HFFc6 (cell line): ENCODE data around the gene DHRSX. TPM values are rescaled to one million over a fixed set of nuclear protein-coding genes. Genes with fewer than 3 reads are reported as not detected.

Source experiments
- DNase-seq: peaks from one replicate; pipeline ENCODE4 v3.0.0-alpha.2; 2018
- H3K27ac Mint-ChIP-seq: 2 replicates; pipeline ENCODE4 v1.8.0; 2020; ENCODE audit warnings: mild to moderate bottlenecking, mixed read lengths
- H3K27me3 Mint-ChIP-seq: 2 replicates; pipeline ENCODE4 v1.8.0; 2021; ENCODE audit warnings: mild to moderate bottlenecking, moderate library complexity, mixed read lengths; ENCODE audit not compliant: insufficient read depth
- H3K36me3 Mint-ChIP-seq: 2 replicates; pipeline ENCODE4 v1.8.0; 2021; ENCODE audit warnings: low read depth, mixed read lengths
- H3K4me1 Mint-ChIP-seq: 2 replicates; pipeline ENCODE4 v1.8.0; 2020; ENCODE audit warnings: low read depth, mixed read lengths
- H3K4me3 Mint-ChIP-seq: 2 replicates; pipeline ENCODE4 v1.8.0; 2020; ENCODE audit warnings: mild to moderate bottlenecking, moderate library complexity, mixed read lengths
- H3K9me3 Mint-ChIP-seq: 2 replicates; pipeline ENCODE4 v1.8.0; 2020; ENCODE audit warnings: mild to moderate bottlenecking, mixed read lengths
- CTCF ChIP-seq: fragments of 200-600 bp; sonication (generic); IDR thresholded peaks from 2 replicates; pipeline ENCODE4 v1.5.0; 2021; ENCODE audit warnings: antibody characterized with exemption, mild to moderate bottlenecking
- total RNA-seq, 6 experiments: library from RNA; stranded (reverse); fragmentation: NEBNext Ultra II Directional; extraction: Animal tissue kit (Norgen Biotek cat#: 25700); gene quantifications; 2 replicates in 1 of 6; 3 replicates in 5 of 6; pipeline ENCODE4 v1.2.3, GENCODE V29; 2021

Gene DHRSX
- total RNA-seq, 6 experiments from 2014 or later: 19.6 to 27.1 (median 22.9) TPM

- H3K36me3 Mint-ChIP-seq: peaks cover 12% of the 10 kb centered on the region; the same call in 1 of the 2 replicates
- no peak overlapping the region for H3K27ac Mint-ChIP-seq
- H3K4me3 Mint-ChIP-seq: no peak overlapping the region
- H3K9me3 Mint-ChIP-seq: peaks cover 17% of the 10 kb centered on the region; the same call in 1 of the 2 replicates
- no peaks in the 10 kb centered on the region; the same call in 1 of the 2 replicates for H3K27me3 Mint-ChIP-seq
- H3K4me1 Mint-ChIP-seq: no peaks in the 10 kb centered on the region
- DNase-seq: no peak
- TF ChIP-seq CTCF: no peak
Measured at GRCh38 chrX:2299871-2300270, 200.9 kb downstream of the DHRSX start.

GRCh38 chrX:2286731-2287130 is 214.0 kb downstream of the DHRSX start:
- no peaks in the 10 kb centered on the region; the same call in 1 of the 2 replicates for H3K27me3 Mint-ChIP-seq
- H3K4me3 Mint-ChIP-seq: no peak overlapping the region
- H3K36me3 Mint-ChIP-seq: peaks cover 36% of the 10 kb centered on the region
- TF ChIP-seq CTCF: no peak
- H3K27ac Mint-ChIP-seq: no peak overlapping the region
- H3K4me1 Mint-ChIP-seq: no peaks in the 10 kb centered on the region
- H3K9me3 Mint-ChIP-seq: peaks cover 7% of the 10 kb centered on the region; the same call in 1 of the 2 replicates
- DNase-seq: no peak

- no peak for DNase-seq
- no peak for TF ChIP-seq CTCF
- Mint-ChIP-seq H3K4me3 (no peak overlapping the region), H3K27me3 (no peaks in the 10 kb centered on the region; the same call in 1 of the 2 replicates), H3K36me3 (peaks cover 36% of the 10 kb centered on the region), H3K4me1 (no peaks in the 10 kb centered on the region), H3K9me3 (peaks cover 7% of the 10 kb centered on the region; the same call in 1 of the 2 replicates), H3K27ac (no peak overlapping the region)
Measured at GRCh38 chrX:2284601-2285000, 216.2 kb downstream of the DHRSX start.

- peaks cover 7% of the 10 kb centered on the region; the same call in 1 of the 2 replicates for H3K9me3 Mint-ChIP-seq
- H3K36me3 Mint-ChIP-seq: peaks cover 36% of the 10 kb centered on the region
- DNase-seq: no peak
- no peak for TF ChIP-seq CTCF
- H3K27ac Mint-ChIP-seq: no peak overlapping the region
- no peaks in the 10 kb centered on the region for H3K4me1 Mint-ChIP-seq
- H3K27me3 Mint-ChIP-seq: no peaks in the 10 kb centered on the region; the same call in 1 of the 2 replicates
- no peak overlapping the region for H3K4me3 Mint-ChIP-seq
Measured at GRCh38 chrX:2284133-2284532, 216.6 kb downstream of the DHRSX start.

GRCh38 chrX:2283111-2283859 is 217.5 kb downstream of the DHRSX start:
- H3K27me3 Mint-ChIP-seq: no peaks in the 10 kb centered on the region; the same call in 1 of the 2 replicates
- peaks cover 7% of the 10 kb centered on the region; the same call in 1 of the 2 replicates for H3K9me3 Mint-ChIP-seq
- no peak for DNase-seq
- no peak for TF ChIP-seq CTCF
- H3K4me1 Mint-ChIP-seq: no peaks in the 10 kb centered on the region
- no peak overlapping the region for H3K4me3 Mint-ChIP-seq
- H3K27ac Mint-ChIP-seq: no peak overlapping the region
- H3K36me3 Mint-ChIP-seq: peaks cover 36% of the 10 kb centered on the region
